HL-60 (cell line): ENCODE measurements around the gene COMMD3.
"Not testable (repeated sequence)": the region's sequence is repeated elsewhere in the genome, so short reads cannot be mapped to it uniquely, and the experiment has no call there.

Experiments used
- DNase-seq, 2 experiments: peaks; one replicate each; pipeline ENCODE4 v3.0.0-alpha.2; 2010 to 2020; ENCODE audit warnings: low read depth in 1 of 2, low spot score in 1 of 2
- H3K27ac ChIP-seq: fragments of 250-450 bp; sonication (Bioruptor Pico); replicated peaks from 2 replicates; pipeline ENCODE4 v1.5.1; 2020; ENCODE audit warnings: mild to moderate bottlenecking, moderate library complexity
- H3K27me3 ChIP-seq: fragments of 250-450 bp; sonication (Bioruptor Pico); 2 replicates; pipeline ENCODE4 v1.5.1; 2021; ENCODE audit warnings: mild to moderate bottlenecking, moderate library complexity; ENCODE audit not compliant: insufficient read depth, poor library complexity, severe bottlenecking
- H3K4me3 ChIP-seq: replicated peaks from 2 replicates; pipeline ENCODE4 v1.5.1; 2011; ENCODE audit warnings: mild to moderate bottlenecking, control low read depth, low read length; ENCODE audit not compliant: insufficient read depth
- GABPA ChIP-seq: IDR thresholded peaks from 2 replicates; pipeline ENCODE4 v1.6.1; 2012; ENCODE audit warnings: low read depth
- POLR2AphosphoS5 ChIP-seq: IDR thresholded peaks from 2 replicates; pipeline ENCODE4 v1.6.1; 2012; ENCODE audit warnings: low read depth
- SPI1 ChIP-seq: IDR thresholded peaks from 2 replicates; pipeline ENCODE4 v1.6.1; 2012; ENCODE audit warnings: low read depth, mild to moderate bottlenecking, borderline replicate concordance
- TF ChIP-seq, protein P1 (sequence below): IDR thresholded peaks from one replicate; pipeline ENCODE4 v1.5.1; 2011; ENCODE audit warnings: low read length, control low read depth, inconsistent platforms; ENCODE audit not compliant: insufficient read depth
- TF ChIP-seq, protein P2 (sequence below): IDR thresholded peaks from 2 replicates; pipeline ENCODE4 v1.6.1; 2012; ENCODE audit warnings: low read depth; ENCODE audit not compliant: insufficient replicate concordance

Gene COMMD3

DNA sequence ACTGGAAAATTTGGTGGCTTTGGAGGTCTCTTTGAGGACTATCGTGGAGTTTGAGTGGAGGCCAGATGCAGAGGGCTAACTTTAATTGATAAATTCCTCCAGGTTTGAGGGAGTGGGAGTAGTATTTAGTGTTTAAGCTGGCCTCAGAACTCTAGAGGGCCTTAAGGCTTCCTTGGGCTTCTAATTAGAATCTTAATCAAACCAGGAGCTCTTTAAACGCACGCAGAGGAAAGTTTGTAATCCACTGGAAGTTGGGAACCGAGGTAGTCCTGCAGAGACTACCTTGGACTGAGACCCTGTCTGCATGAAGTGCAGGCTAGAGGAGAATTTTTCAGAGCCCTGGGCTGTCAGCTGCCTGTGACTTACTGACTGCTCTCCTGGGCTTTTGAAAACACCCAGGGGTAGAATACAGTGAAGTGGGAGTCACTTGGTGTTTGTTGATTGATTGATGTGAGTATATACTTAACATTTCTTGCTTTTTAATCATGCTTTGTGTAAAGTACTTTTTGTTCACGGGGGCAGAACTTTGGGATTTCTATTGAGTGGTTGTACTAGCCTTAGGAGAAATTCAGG is 35.0 kb downstream of the COMMD3 start:
- Histone ChIP-seq H3K4me3 (no peak overlapping the region), H3K27ac (no peak overlapping the region), H3K27me3 (no peaks in the 10 kb centered on the region)
- DNase-seq, result no peak
- TF ChIP-seq POLR2AphosphoS5, result no peak
- TF ChIP-seq, protein P1, sequence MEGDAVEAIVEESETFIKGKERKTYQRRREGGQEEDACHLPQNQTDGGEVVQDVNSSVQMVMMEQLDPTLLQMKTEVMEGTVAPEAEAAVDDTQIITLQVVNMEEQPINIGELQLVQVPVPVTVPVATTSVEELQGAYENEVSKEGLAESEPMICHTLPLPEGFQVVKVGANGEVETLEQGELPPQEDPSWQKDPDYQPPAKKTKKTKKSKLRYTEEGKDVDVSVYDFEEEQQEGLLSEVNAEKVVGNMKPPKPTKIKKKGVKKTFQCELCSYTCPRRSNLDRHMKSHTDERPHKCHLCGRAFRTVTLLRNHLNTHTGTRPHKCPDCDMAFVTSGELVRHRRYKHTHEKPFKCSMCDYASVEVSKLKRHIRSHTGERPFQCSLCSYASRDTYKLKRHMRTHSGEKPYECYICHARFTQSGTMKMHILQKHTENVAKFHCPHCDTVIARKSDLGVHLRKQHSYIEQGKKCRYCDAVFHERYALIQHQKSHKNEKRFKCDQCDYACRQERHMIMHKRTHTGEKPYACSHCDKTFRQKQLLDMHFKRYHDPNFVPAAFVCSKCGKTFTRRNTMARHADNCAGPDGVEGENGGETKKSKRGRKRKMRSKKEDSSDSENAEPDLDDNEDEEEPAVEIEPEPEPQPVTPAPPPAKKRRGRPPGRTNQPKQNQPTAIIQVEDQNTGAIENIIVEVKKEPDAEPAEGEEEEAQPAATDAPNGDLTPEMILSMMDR, result no peak
- TF ChIP-seq GABPA, result no peak
- TF ChIP-seq, protein P2, sequence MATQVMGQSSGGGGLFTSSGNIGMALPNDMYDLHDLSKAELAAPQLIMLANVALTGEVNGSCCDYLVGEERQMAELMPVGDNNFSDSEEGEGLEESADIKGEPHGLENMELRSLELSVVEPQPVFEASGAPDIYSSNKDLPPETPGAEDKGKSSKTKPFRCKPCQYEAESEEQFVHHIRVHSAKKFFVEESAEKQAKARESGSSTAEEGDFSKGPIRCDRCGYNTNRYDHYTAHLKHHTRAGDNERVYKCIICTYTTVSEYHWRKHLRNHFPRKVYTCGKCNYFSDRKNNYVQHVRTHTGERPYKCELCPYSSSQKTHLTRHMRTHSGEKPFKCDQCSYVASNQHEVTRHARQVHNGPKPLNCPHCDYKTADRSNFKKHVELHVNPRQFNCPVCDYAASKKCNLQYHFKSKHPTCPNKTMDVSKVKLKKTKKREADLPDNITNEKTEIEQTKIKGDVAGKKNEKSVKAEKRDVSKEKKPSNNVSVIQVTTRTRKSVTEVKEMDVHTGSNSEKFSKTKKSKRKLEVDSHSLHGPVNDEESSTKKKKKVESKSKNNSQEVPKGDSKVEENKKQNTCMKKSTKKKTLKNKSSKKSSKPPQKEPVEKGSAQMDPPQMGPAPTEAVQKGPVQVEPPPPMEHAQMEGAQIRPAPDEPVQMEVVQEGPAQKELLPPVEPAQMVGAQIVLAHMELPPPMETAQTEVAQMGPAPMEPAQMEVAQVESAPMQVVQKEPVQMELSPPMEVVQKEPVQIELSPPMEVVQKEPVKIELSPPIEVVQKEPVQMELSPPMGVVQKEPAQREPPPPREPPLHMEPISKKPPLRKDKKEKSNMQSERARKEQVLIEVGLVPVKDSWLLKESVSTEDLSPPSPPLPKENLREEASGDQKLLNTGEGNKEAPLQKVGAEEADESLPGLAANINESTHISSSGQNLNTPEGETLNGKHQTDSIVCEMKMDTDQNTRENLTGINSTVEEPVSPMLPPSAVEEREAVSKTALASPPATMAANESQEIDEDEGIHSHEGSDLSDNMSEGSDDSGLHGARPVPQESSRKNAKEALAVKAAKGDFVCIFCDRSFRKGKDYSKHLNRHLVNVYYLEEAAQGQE, result no peak
- TF ChIP-seq SPI1, result no peak

DNA sequence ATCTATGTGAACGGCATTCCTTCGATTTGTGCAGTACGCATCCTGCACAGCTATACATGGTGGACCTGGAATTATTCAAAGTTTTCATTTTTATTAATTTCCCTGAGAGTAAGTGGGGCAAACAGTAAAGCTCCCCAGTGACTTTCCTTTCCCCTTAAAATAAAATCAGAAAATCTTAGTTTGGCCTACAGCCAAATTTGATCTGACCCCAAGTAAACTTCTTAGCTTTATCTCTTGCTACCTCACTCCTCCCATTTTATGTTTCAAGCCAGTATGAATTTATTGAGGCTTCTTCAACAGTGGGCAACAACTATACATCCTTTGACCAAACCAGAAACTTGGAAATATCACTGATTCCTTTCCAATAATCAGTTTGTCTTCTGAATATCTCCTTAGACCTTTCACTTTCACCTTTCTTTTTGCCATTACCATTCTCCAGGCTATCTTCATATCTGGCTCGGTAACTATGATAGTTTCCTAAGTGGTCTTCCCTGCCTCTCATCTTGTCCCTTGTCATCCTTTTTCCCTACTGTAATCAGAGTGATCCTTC is 40.2 kb downstream of the COMMD3 start:
- Histone ChIP-seq H3K4me3 (no peak overlapping the region), H3K27ac (no peak overlapping the region), H3K27me3 (no peaks in the 10 kb centered on the region)
- no peak for DNase-seq
- TF ChIP-seq, protein P2, result no peak
- TF ChIP-seq, protein P1, result no peak
- no peak for TF ChIP-seq GABPA

DNA sequence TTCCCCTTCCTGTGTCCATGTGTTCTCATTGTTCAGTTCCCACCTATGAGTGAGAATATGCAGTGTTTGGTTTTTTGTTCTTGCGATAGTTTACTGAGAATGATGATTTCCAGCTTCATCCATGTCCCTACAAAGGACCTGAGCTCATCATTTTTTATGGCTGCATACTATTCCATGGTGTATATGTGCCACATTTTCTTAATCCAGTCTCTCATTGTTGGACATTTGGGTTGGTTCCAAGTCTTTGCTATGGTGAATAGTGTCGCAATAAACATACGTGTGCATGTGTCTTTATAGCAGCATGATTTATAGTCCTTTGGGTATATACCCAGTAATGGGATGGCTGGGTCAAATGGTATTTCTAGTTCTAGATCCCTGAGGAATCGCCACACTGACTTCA is 41.6 kb downstream of the COMMD3 start:
- DNase-seq, H3K27ac ChIP-seq, H3K4me3 ChIP-seq, H3K27me3 ChIP-seq: not testable (repeated sequence)

DNA sequence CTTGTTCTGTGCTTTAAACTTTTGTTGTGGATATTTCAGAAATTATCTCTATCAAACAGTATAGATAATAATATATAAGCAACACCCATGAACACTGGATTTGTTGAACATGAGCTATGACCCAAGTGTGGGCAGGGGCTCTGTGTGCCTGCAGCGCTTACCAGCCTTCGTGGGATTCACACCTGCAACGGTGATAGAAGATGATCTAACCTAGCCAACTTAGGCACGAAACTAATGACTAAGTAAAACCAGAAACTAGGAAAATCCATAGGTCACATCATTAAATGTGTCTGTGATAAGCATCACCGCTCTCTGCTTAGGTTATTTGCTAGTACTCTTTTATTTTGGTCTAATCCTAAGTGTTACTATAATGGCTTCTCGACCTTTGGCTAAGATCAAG is 47.1 kb downstream of the COMMD3 start:
- no peaks in the 10 kb centered on the region for H3K27me3 ChIP-seq
- no peak overlapping the region for H3K4me3 ChIP-seq
- H3K27ac ChIP-seq, result no peak overlapping the region
- DNase-seq, result no peak
- TF ChIP-seq POLR2AphosphoS5, result no peak
- TF ChIP-seq, protein P1, result no peak
- TF ChIP-seq, protein P2, result no peak
- TF ChIP-seq SPI1, result no peak
- no peak for TF ChIP-seq GABPA
